ENCODE data around the gene TMEM191B. TPM values are rescaled to one million over a fixed set of nuclear protein-coding genes. Genes with fewer than 3 reads are reported as not detected.
"Not testable (repeated sequence)": the region's sequence is repeated elsewhere in the genome, so short reads cannot be mapped to it uniquely, and the experiment has no call there.

Gene TMEM191B
- polyA plus RNA-seq, 4 donors: 0.81 to 10.9 (median 2.9) TPM

DNA sequence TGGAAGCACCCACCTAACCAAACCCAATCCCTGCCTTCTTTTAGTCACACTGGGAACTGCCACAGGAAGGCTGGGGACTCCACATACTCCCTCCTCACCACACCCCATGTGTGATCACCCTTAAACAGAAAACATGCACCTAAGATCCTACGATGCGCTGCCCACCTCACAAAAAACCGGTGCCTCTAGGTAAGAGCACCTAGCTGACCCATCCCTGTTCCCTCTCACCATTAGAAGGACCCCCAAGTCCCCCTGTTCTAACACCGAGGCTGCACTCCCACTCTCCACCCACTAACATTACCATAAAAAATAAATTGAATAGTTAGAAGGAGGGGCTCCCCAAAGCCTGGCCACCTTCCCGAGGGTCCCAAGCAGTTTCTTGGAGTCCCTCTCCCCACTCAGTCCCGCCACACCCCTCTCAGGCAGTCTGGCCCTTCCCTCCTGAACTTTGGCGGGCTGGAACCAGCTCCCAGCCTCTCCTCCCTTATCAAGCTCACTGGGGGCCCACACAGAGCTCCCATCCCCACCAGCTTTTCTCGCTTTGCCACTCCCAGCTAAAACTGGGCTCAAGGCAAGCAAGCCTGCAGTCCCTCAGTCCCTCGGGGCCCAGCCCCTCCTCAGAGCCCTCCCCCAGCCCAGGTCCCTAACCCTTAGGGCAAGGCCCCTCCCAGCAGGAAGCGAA lies 46.0 kb downstream of the TMEM191B start:
- H3K36me3 ChIP-seq (ENCODE audit: control insufficient read depth in 3 of 3, insufficient read depth in 2 of 3, low read depth in 1 of 3, low read length in 3 of 3); H3K9me3 ChIP-seq (ENCODE audit: control insufficient read depth in 2 of 2, insufficient read depth in 1 of 2, low read depth in 1 of 2, low read length in 1 of 2); FAIRE-seq; DNase-seq; H3K27me3 ChIP-seq (ENCODE audit: control insufficient read depth in 3 of 3, insufficient read depth in 3 of 3, low read length in 3 of 3); H3K4me1 ChIP-seq (ENCODE audit: control insufficient read depth in 3 of 3, insufficient read depth in 2 of 3, low read depth in 1 of 3, low read length in 2 of 3): not testable (repeated sequence)
- Histone ChIP-seq H3K27ac (ENCODE audit: low read depth in 1 of 3, low read length in 2 of 3) (peak overlapping the region in 1 of 3 donors; percentile 63), H3K4me3 (ENCODE audit: low read depth in 1 of 3, low read length in 3 of 3) (peak overlapping the region in 1 of 3 donors; percentile 30)
- WGBS, 3 donors: 43 to 71% (median 67%) methylated on average over 7 of the region's 10 CpGs

DNA sequence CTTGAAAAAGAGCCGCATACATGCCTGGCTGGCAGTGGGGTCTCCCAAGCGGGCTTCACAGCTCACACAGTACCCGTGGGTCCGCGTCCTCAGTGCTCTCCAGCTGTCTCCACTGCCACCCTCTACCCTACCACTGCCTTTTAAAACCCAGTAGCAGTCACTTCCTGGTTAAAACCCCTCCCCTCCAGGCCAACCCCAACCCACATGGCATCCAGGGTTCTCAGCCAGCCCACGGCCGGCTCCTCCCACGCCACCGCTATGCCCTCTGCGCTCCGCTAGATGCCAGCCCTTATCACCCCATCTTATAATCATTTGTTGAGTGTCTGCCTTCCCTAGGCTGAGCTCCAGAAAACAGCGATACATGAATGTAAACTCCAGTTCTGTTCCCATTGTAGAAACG lies 47.0 kb downstream of the TMEM191B start:
- H3K4me1 ChIP-seq (ENCODE audit: control insufficient read depth in 3 of 3, insufficient read depth in 2 of 3, low read depth in 1 of 3, low read length in 2 of 3); H3K9me3 ChIP-seq (ENCODE audit: control insufficient read depth in 2 of 2, insufficient read depth in 1 of 2, low read depth in 1 of 2, low read length in 1 of 2); H3K27me3 ChIP-seq (ENCODE audit: control insufficient read depth in 3 of 3, insufficient read depth in 3 of 3, low read length in 3 of 3); H3K36me3 ChIP-seq (ENCODE audit: control insufficient read depth in 3 of 3, insufficient read depth in 2 of 3, low read depth in 1 of 3, low read length in 3 of 3); DNase-seq; H3K4me3 ChIP-seq (ENCODE audit: low read depth in 1 of 3, low read length in 3 of 3); H3K27ac ChIP-seq (ENCODE audit: low read depth in 1 of 3, low read length in 2 of 3); FAIRE-seq: not testable (repeated sequence)
- no CpG with 5 or more reads among the region's 13 CpGs for WGBS, 3 donors

DNA sequence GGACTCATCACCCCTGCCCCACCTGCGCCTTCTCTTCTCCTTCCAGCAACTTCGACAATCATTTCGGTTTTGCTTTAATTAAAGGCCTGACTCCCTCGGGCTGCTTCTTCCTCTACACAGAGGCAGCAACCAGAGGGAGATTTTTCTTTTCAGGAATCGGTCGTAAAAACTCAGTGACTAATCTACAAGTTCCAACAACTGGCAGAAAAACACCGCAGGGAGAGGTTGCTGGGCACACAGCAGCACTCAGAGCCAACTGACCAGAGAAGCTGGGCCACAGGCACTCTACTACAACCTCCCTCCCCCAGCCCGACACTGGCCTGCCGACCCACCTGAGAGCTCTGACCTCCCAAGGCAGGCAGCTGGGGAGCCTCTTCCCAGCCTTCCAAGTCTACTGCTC lies 48.1 kb downstream of the TMEM191B start:
- not testable (repeated sequence) for H3K27me3 ChIP-seq (ENCODE audit: control insufficient read depth in 3 of 3, insufficient read depth in 3 of 3, low read length in 3 of 3); H3K27ac ChIP-seq (ENCODE audit: low read depth in 1 of 3, low read length in 2 of 3); H3K36me3 ChIP-seq (ENCODE audit: control insufficient read depth in 3 of 3, insufficient read depth in 2 of 3, low read depth in 1 of 3, low read length in 3 of 3); FAIRE-seq; H3K9me3 ChIP-seq (ENCODE audit: control insufficient read depth in 2 of 2, insufficient read depth in 1 of 2, low read depth in 1 of 2, low read length in 1 of 2); H3K4me3 ChIP-seq (ENCODE audit: low read depth in 1 of 3, low read length in 3 of 3); H3K4me1 ChIP-seq (ENCODE audit: control insufficient read depth in 3 of 3, insufficient read depth in 2 of 3, low read depth in 1 of 3, low read length in 2 of 3); DNase-seq
- no CpG with 5 or more reads among the region's 9 CpGs for WGBS, 3 donors

DNA sequence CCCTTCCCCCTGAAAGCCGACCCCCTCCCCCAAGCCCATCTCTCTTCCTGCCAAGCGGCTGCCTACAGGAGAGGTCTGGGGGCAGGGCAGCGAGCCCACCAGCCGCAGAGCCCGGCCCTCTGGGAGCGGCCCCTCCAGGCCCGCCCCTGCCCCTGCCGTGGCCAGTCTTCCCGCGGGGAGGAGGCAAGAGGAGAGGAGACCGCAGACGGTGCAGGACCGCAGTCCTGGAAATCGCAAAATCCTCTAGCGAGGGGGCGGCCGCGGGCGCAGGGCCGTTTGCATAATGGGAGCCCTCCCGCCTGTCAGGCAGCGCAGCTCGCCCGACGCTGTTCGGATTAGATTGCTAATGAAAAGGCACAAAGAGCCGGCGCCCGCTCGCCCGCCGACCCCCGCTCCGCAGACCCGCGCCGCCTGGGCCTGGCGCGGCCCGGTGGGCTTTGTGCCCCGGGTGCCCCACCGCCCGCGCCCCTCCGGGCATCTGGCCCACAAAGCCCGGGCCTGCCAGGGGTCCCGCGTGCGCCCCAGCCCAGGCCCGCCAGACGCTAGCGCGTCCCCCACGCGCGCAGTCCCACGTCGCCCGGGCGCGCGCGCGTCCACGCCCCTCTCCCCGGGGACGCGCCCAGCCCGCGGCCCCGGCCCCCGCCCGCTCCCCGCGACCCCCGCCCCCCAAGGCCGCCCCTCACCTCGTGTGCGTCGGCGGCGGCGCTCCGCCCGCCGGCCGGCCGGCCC lies 49.7 kb downstream of the TMEM191B start:
- not testable (repeated sequence) for H3K36me3 ChIP-seq (ENCODE audit: control insufficient read depth in 3 of 3, insufficient read depth in 2 of 3, low read depth in 1 of 3, low read length in 3 of 3); FAIRE-seq; H3K9me3 ChIP-seq (ENCODE audit: control insufficient read depth in 2 of 2, insufficient read depth in 1 of 2, low read depth in 1 of 2, low read length in 1 of 2); H3K27me3 ChIP-seq (ENCODE audit: control insufficient read depth in 3 of 3, insufficient read depth in 3 of 3, low read length in 3 of 3); H3K27ac ChIP-seq (ENCODE audit: low read depth in 1 of 3, low read length in 2 of 3); H3K4me1 ChIP-seq (ENCODE audit: control insufficient read depth in 3 of 3, insufficient read depth in 2 of 3, low read depth in 1 of 3, low read length in 2 of 3); H3K4me3 ChIP-seq (ENCODE audit: low read depth in 1 of 3, low read length in 3 of 3); DNase-seq
- 0% methylated on average over 10 of the region's 88 CpGs; no CpG with 5 or more reads in 2 of the 3 donors for WGBS, 3 donors

DNA sequence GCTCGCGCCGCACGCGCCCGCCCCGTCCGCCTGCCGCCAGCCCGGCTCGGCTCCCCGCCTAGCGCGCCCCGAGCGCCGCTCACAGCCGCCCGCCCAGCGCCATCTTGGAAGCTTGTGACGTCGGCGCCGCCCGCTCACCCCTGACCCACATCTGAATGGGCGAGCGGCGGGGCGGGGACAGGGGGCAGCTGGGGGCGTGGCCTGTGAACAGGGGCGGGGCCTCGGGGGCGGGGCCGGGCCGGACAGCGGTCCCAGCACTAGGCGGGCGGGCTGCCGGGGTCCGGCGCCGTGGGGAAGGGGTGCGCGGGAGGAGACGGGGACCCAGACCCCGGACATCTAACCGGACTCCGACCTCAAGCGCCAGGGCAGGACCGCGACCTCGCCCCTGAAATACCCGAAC lies 50.2 kb downstream of the TMEM191B start:
- H3K27ac ChIP-seq (ENCODE audit: low read depth in 1 of 3, low read length in 2 of 3); H3K9me3 ChIP-seq (ENCODE audit: control insufficient read depth in 2 of 2, insufficient read depth in 1 of 2, low read depth in 1 of 2, low read length in 1 of 2); FAIRE-seq; H3K36me3 ChIP-seq (ENCODE audit: control insufficient read depth in 3 of 3, insufficient read depth in 2 of 3, low read depth in 1 of 3, low read length in 3 of 3); H3K4me1 ChIP-seq (ENCODE audit: control insufficient read depth in 3 of 3, insufficient read depth in 2 of 3, low read depth in 1 of 3, low read length in 2 of 3); H3K4me3 ChIP-seq (ENCODE audit: low read depth in 1 of 3, low read length in 3 of 3); H3K27me3 ChIP-seq (ENCODE audit: control insufficient read depth in 3 of 3, insufficient read depth in 3 of 3, low read length in 3 of 3): not testable (repeated sequence)
- peak in 1 of 2 donors; percentile 24 for DNase-seq
- no CpG with 5 or more reads among the region's 53 CpGs for WGBS, 3 donors

Other genes starting within 250 kb of the TMEM191B start
- gene GGTLC3, start 9.6 kb upstream of the TMEM191B start, polyA plus RNA-seq: 1 to 10 TPM in 2 of 4 donors, under 1 TPM in 2; 0.07 to 2.2 (median 0.70) TPM
- gene RIMBP3, start 84.1 kb downstream of the TMEM191B start, polyA plus RNA-seq: under 1 TPM in 3 of 4 donors, not detected in 1; 0.06 to 0.27 (median 0.09) TPM